Measurements from ENCODE around the gene PAMR1.
"Not testable (repeated sequence)": the region's sequence is repeated elsewhere in the genome, so short reads cannot be mapped to it uniquely, and the experiment has no call there.

The PAMR1 gene

GRCh38 chr11:35536470-35536869 is 11.1 kb upstream of the PAMR1 start:
- no peak for TF ChIP-seq CTCF (IDR thresholded peaks at IDR 0.05; ENCODE audit: extremely low read depth, insufficient read depth, missing control alignments)
- in situ Hi-C loops (cut with MboI; ENCODE audit: low pct_unique_long_range_greater_than_20kb, low sequenced_read_pairs, unreplicated experiment) = no loop called here
- no peak for DNase-seq (ENCODE audit: low spot score)

- no peak for DNase-seq (ENCODE audit: low spot score)
Measured at GRCh38 chr11:35531246-35531645, 5.8 kb upstream of the PAMR1 start.

DNA sequence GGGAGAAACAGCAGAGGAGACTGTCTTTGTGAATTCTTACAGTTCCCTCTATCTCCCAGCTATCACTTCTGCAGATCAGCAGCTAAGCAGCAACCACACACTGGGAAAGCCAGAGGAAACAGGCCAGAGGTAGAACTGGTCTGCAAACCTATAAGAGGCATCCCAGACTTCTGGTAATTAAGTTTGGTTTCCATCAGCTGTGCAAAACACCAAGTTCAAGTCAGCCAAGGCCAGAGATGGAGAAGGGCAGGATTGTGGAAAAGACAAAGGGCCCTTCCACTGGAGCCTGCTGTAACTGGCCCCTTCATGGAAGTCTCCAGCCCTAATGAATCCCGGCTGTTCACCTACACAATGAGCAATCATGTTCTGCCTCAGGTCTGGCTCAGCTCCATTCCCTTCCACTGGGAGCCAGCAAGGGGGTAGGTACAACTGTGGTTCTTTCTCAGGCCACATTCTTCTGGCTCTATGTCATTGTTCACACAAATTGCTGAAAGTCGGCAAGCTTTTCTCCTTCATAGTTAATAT is 4.6 kb upstream of the PAMR1 start:
- no peak for TF ChIP-seq CTCF (IDR thresholded peaks at IDR 0.05; ENCODE audit: extremely low read depth, insufficient read depth, missing control alignments)
- in situ Hi-C loops (cut with MboI; ENCODE audit: low pct_unique_long_range_greater_than_20kb, low sequenced_read_pairs, unreplicated experiment) = no loop called here
- no peak for DNase-seq (ENCODE audit: low spot score)

More at GRCh38 chr11:35531246-35531645, 5.8 kb upstream of the PAMR1 start:
- in situ Hi-C loops (cut with MboI; ENCODE audit: low pct_unique_long_range_greater_than_20kb, low sequenced_read_pairs, unreplicated experiment) = no loop called here
- no peak for TF ChIP-seq CTCF (IDR thresholded peaks at IDR 0.05; ENCODE audit: extremely low read depth, insufficient read depth, missing control alignments)

- in situ Hi-C loops (cut with MboI; ENCODE audit: low pct_unique_long_range_greater_than_20kb, low sequenced_read_pairs, unreplicated experiment) = no loop called here
- no peak for TF ChIP-seq CTCF (IDR thresholded peaks at IDR 0.05; ENCODE audit: extremely low read depth, insufficient read depth, missing control alignments)
- no peak for DNase-seq (ENCODE audit: low spot score)
Measured at GRCh38 chr11:35526370-35526792, 965 bp upstream of the PAMR1 start.

GRCh38 chr11:35524780-35525179 is 636 bp downstream of the PAMR1 start:
- DNase-seq (ENCODE audit: low spot score) = no peak
- no peak for TF ChIP-seq CTCF (IDR thresholded peaks at IDR 0.05; ENCODE audit: extremely low read depth, insufficient read depth, missing control alignments)
- in situ Hi-C loops (cut with MboI; ENCODE audit: low pct_unique_long_range_greater_than_20kb, low sequenced_read_pairs, unreplicated experiment) = no loop called here

DNA sequence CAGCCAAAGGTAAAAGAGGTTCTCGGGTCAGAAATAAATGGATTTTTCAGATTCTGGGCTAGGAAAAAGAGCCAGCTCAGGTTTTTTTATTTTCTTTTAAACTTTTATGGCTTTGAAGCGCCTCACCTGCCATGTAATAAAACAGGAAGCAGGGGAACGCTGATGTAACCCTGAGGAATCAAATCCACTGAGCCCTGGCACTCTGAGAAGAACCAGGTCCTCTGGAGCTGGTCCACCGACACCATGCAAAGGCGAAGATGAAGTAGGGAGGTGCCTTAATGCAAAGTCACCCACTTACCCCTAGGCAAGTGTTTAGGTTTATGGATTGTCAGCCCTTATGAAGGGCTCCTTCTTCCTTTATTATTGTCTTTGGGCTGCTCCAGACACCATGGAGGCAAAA is 1.6 kb downstream of the PAMR1 start:
- in situ Hi-C loops (cut with MboI; ENCODE audit: low pct_unique_long_range_greater_than_20kb, low sequenced_read_pairs, unreplicated experiment) = no loop called here
- DNase-seq (ENCODE audit: low spot score) = no peak
- no peak for TF ChIP-seq CTCF (IDR thresholded peaks at IDR 0.05; ENCODE audit: extremely low read depth, insufficient read depth, missing control alignments)

DNA sequence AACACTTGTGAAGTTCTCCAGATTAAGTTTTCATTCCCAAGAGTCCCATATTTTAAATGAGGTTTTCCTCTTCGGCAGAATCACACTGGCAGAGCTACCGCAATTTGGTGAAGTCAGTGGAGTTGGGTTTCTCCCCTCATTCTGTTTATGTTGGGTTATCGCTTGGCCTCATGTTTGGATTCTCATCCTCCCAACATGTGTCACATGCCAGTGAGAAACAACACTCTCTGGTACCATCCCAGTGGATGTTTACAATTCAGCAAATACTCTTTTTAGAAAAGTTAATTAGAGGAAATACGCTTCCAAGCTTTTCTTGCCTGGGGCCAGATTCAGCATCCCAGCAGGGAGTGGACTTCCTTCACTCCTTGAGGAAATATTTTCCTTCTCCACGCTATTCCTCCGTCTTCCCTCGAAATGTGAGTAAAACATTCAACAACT is 2.1 kb downstream of the PAMR1 start:
- in situ Hi-C loops (cut with MboI; ENCODE audit: low pct_unique_long_range_greater_than_20kb, low sequenced_read_pairs, unreplicated experiment) = no loop called here
- TF ChIP-seq CTCF (IDR thresholded peaks at IDR 0.05; ENCODE audit: extremely low read depth, insufficient read depth, missing control alignments) = no peak
- no peak for DNase-seq (ENCODE audit: low spot score)

DNA sequence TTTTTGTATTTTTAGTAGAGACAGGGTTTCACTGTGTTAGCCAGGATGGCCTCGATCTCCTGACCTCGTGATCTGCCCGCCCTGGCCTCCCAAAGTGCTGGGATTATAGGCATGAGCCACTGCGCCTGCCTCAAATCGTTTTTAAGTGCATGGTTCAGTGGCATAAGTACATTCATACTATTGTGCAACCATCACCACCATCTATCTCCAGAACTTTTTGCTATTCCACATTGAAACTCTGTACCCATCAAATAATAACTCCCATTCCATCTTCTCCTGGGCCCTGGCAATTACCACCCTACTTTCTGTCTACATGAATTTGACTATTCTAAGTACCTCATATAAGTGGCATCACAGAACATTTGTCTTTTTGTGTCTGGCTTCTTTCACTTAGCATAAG is 3.3 kb downstream of the PAMR1 start:
- DNase-seq (ENCODE audit: low spot score); in situ Hi-C loops (cut with MboI; ENCODE audit: low pct_unique_long_range_greater_than_20kb, low sequenced_read_pairs, unreplicated experiment): not testable (repeated sequence)

Data from GM13977 (cell line).